ENCODE results near the gene MAPT.

The MAPT gene

DNA sequence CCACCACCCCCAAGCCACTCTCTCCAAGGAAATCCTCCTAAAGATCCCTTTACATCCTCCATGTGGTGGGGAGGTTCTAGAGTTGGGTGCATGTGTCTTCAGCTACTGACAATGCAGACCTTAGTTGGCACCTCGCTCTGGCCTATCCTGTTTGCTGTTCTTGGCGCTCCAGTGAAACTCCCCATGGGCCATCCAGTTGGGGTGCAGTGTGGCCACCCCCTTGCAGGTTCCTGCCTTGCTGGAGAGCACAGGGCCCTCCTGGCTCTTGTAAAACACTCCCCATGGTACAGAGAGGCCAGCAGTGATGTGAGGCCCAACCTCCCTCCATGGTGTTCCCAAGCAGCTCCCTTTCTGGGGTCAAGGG lies 82.0 kb downstream of the MAPT start:
- DNase-seq: no peak

DNA sequence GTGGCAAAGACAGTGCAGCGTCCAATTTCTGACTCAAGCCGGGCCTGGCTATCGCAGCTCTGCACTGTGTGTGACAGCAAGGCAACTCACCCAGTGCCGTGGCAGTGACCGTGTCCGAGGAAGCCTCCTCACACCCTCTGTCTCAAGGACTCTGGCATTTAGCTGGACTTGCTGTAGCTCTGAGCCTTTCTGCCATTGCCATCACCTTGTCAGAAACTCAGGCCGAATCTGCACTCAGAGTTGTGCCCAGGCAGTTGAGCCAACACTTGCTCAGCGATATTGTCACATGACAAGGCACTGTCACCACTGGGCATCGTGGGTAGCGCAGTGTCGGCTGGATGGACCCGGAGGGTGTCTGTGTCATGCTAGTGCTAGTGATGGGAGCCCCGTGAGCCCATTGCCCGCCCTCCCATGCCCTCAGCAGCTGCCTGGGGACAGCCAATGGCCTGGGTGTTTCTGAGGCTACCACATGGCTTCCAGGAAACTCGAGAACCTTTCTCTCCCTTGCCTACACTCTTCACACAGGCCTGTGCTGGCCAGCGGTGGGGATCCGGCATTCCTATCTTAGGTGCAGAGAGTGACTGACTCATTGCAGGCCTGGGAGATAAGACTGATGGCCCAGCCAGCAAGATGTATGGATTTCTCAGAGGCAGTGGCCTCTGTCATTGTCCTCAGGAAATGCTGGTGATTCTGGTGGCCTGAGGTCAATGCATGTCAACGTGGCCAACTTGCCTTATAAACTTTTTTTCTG lies 82.6 kb downstream of the MAPT start:
- DNase-seq: no peak

DNA sequence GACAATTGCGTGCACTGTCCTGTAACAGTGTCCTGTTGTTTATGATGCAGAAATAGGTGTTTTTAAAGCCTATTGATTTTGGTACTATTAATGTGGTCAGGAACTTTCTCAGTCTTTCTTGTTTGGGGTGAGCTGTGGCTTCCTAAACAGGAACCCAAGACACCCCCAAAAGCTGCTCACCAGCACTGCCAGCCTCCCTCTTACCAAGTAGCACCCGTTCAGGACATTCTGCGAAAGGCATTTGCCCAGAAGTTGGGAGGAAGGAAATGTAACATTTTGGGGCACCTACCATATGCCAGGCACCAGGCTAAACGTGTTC lies 83.1 kb downstream of the MAPT start:
- no peak for DNase-seq

DNA sequence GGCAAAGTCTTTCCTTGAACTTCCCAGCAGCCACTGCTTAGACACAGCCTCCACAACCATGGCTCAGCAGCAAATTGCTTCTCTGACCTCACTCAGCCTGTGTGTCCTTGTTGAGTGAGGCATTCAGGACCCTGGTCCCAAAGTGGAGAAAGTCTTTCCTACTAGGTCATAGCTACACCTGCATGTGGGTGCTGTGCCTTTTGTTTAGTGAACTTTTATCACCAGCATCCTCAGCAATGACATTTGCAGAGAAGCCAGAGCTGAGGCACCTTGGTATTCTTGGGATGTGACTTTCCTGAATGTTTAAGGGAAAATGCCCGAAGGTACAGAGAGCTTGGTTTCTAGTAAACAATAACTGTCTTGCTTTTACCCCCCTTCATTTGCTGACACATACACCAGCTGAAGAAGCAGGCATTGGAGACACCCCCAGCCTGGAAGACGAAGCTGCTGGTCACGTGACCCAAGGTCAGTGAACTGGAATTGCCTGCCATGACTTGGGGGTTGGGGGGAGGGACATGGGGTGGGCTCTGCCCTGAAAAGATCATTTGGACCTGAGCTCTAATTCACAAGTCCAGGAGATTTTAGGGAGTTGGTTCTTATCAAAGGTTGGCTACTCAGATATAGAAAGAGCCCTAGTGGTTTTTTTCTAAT lies 83.7 kb downstream of the MAPT start:
- DNase-seq: no peak

DNA sequence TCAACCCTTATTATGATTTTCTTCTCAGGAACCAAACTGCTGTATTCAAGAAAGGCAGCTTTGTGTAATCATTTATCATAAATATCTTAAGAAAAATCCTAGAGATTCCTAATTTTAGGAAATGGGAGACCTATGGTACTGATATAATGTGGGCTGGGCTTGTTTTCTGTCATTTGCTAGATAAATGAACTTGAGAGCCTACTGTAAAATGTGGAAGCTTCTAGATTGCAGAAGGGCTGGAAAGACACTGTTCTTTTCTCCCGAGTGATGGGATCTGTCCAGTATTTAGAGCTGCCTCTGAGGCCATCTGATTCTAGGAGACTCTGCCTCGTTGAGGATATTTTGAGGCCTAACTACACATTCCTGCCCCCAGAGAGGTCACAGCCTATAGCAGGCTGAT lies 84.8 kb downstream of the MAPT start:
- DNase-seq: no peak

DNA sequence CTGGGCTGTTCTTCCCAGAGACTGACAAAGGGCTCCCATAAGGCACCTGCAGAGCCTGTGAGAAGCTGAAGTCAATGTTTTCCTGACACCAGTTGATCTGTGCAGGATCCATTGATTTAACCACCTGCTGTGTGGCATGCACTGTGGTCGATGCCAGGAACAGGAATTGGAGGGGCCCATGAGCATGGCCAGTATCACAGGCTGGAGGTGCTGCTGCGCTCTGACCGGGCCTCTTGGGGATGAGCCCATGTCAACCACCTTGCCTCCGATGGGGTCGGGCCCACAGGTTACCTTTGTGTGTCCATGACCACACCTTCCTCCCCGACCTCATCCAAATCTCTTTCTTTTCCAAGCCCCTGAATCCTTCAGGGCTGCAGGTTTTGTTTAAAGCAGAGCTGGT lies 86.5 kb downstream of the MAPT start:
- no peak for DNase-seq

DNA sequence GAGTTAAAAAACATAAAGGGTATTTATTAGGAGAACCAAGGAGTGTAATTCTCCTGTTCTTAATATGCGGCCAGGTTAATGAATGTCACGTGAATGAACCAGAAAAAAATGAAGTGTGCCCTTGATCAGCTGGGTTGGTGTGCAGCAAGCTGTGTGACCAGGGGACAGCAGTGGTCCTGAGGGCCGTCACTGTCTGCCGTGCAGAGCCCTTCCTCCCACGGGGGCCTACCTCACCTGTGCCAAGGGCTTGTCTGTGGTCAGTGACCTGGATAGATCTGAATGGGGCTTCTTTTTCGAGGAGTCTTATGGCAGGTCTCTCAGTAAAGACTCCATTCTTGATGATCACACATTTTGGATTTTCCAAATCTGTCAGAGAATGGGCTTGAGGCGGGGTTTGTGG lies 87.0 kb downstream of the MAPT start:
- no peak for DNase-seq

DNA sequence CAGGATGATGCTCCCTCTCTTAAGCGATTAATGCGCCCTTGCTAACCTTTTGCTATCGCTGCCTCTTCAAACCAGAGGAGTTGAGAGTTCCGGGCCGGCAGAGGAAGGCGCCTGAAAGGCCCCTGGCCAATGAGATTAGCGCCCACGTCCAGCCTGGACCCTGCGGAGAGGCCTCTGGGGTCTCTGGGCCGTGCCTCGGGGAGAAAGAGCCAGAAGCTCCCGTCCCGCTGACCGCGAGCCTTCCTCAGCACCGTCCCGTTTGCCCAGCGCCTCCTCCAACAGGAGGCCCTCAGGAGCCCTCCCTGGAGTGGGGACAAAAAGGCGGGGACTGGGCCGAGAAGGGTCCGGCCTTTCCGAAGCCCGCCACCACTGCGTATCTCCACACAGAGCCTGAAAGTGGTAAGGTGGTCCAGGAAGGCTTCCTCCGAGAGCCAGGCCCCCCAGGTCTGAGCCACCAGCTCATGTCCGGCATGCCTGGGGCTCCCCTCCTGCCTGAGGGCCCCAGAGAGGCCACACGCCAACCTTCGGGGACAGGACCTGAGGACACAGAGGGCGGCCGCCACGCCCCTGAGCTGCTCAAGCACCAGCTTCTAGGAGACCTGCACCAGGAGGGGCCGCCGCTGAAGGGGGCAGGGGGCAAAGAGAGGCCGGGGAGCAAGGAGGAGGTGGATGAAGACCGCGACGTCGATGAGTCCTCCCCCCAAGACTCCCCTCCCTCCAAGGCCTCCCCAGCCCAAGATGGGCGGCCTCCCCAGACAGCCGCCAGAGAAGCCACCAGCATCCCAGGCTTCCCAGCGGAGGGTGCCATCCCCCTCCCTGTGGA lies 88.6 kb downstream of the MAPT start:
- DNase-seq: no peak

DNA sequence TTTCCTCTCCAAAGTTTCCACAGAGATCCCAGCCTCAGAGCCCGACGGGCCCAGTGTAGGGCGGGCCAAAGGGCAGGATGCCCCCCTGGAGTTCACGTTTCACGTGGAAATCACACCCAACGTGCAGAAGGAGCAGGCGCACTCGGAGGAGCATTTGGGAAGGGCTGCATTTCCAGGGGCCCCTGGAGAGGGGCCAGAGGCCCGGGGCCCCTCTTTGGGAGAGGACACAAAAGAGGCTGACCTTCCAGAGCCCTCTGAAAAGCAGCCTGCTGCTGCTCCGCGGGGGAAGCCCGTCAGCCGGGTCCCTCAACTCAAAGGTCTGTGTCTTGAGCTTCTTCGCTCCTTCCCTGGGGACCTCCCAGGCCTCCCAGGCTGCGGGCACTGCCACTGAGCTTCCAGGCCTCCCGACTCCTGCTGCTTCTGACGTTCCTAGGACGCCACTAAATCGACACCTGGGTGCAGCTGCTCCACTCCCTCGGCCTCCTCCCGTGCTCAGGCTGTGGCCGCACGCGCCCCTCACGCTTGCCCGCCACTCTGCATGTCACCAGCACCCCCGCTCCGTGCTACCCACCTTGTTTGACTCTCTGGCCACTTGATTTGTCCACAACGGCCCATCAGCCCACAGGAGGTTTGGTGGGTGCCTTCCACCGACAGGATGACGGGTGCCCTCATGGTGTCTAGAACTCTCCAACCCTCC lies 89.4 kb downstream of the MAPT start:
- DNase-seq: no peak

DNA sequence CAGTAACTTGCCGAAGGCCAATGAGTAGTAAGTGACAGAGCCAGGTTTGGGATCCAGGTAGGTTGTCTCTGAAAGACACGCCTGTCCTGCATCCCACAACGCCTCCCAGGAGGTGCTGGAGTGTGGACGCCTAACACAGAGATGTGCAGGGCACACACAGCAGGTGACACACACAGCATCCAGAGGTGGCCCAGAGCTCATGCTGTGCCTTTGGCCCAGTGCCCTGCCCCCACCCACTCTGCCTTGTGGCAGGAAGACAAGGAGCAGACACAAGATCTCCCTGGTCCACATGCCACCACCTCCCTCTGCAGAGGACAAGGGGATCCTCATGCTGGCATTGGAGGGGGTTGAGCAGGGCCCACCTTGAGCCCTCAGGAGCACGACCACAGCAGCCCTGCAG lies 90.0 kb downstream of the MAPT start:
- DNase-seq: no peak

DNA sequence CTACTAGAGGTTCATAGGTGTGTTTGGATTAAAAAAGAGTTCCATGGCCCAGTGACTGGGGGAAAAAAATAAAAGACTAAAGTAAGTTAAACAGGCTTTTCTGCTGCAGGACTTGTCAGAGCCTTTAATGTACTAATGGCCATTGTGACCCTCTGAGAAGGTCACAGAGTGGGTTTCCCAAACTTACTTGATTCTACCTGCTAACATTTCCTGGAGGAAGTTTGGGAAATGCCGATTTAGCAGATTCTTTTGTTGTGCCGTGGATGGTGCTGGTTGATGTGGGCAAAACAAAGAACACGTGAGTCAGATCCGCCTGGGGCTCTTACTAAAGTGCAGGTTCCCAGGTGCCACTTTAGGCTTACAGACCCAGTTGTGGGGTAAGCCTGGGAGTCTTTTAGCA lies 91.1 kb downstream of the MAPT start:
- DNase-seq: no peak

DNA sequence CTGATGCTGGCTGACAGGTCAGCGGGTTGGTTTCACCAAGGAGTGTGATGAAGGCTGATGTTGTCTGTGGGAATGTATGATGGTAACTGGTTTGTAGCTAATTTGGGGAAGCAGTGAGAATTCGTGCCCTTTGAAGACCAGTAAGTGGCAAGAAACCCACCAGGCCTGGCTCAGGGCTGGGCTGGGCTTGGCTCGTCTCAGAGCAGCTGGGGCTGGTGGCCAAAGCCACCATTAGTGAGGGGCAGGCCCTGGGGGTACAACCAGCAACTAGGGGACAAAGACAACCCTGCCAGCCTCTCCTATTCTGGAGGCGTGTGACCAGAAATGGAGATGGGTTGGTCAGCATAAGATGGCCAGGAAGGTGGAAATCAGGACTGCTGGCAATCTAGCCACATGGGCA lies 91.7 kb downstream of the MAPT start:
- no peak for DNase-seq

DNA sequence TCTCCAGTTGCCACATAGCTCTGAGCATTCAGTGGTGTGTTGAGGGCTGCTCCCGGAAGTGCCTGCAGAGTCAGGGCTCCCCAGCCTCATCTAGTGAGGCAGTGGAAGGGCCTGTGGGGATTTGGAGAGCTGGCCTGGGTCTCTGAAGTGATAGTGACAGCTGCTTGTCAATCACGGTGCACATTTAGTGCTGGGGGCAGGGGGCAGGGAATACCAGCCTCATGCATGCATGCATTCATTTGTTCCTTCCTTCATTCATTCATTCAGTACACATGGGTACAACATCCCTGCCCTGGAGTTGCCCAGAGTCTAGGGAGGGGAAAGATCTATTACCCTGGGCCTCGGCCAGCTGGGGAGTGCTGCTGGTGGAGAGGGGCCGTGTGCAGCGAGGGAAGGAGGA lies 93.4 kb downstream of the MAPT start:
- no peak for DNase-seq

DNA sequence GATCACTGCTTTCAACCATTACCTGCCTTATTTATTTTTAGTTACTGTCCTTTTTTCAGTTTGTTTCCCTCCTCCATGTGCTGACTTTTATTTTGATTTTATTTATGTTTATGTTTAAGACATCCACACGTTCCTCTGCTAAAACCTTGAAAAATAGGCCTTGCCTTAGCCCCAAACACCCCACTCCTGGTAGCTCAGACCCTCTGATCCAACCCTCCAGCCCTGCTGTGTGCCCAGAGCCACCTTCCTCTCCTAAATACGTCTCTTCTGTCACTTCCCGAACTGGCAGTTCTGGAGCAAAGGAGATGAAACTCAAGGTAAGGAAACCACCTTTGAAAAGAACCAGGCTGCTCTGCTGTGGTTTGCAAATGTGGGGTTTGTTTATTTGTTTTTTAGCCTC lies 95.4 kb downstream of the MAPT start:
- no peak for DNase-seq

DNA sequence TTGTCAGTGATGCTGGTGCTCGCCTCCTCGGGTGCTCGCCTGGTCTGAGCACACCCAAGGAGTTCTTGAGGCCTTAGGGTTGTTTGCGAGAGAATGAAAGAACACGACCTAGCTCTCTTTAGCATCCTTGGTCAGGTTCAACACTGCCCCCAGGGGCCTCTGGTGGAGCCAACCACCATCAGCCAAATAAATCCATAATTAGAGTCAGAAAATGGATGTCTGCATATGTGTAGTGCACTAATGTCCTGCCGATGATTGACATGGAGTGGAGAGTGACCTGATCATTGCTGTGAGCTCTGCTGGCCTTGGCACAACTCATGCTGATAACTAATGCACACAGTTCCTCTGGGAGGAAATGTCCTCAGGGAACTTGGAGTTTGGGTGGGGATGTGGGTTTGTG lies 96.5 kb downstream of the MAPT start:
- no peak for DNase-seq

DNA sequence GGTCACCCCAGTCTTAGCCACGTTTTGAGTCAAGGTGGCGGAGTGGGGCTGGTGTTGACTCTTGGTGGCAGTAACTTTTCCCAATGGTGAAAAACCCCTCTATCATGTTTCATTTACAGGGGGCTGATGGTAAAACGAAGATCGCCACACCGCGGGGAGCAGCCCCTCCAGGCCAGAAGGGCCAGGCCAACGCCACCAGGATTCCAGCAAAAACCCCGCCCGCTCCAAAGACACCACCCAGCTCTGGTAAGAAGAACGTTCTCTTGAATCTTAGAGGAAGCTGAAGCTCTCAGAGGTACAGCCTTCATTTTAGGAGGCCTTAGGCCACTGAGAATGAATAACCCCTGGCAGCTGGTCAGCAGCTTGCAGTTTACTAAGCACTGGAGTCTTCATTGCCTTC lies 97.0 kb downstream of the MAPT start:
- no peak for DNase-seq

DNA sequence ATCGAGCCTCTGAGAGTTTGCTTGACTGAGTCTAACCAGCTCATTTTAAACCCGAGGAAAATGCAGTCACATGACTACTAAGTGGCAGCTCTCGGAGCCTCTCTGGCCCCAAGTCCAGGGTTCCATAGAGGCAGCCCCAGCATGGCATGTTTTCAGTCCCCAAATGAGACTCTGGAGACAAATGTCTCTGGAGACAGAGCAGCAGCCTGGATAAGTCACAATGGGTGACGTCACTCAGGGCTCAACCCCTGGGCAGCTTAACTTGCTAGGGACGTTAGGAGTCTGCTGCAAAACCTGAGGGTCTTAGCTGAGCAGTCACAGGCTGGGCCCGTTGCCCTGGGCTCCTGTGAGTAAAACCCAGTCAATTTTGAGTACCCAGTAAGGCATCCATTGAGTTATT lies 97.8 kb downstream of the MAPT start:
- no peak for DNase-seq

DNA sequence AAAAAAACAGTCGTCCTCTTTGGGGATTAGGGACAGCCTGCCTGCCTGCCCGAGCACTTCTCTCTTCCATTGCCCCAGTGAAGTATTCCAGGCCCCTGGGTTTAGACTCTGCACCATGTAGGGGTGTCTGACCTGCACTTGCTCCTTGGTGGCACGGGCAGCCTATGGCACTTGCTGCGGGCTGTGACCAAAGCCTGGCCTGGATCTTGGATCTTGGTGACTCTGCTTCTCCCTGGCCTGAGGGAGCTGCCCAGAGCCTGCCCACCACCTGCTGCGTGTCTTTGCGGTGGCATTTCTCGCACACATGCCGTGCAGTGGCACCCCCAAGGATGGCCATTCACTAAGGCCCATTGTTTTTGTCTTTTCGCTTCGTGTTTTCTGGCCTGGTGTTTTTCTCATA lies 98.5 kb downstream of the MAPT start:
- no peak for DNase-seq

DNA sequence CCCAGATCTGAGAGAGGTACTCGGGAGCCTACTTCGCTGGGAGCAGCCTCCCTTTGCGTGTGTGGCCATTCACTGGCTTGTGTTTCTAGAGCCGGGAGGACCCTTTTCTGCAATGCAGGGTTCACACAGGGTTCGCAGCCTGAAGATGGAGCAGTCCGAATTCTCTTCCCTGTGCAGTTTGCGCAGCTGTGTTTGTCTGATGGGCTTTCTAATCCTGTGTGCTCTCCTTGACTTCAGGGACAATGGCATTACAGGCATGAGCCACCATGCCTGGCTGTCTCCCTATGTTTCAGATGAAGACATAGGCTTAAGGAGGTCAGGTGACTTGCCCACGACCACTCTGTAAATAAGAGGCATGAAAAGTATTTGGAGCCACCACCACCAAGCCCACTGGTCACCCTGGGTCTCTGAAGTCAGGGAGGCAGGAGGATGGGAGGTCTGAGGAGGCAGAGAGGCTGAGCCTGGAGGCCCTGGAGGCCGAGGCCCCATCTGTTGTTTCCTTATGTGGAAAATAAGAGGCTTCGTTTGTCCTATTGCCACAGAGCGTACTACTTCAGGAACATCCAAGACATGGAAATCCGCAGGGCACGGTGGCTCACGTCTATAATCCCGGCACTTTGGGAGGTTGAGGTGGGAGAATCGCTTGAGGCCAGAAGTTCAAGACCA lies 99.7 kb downstream of the MAPT start:
- DNase-seq: no peak

DNA sequence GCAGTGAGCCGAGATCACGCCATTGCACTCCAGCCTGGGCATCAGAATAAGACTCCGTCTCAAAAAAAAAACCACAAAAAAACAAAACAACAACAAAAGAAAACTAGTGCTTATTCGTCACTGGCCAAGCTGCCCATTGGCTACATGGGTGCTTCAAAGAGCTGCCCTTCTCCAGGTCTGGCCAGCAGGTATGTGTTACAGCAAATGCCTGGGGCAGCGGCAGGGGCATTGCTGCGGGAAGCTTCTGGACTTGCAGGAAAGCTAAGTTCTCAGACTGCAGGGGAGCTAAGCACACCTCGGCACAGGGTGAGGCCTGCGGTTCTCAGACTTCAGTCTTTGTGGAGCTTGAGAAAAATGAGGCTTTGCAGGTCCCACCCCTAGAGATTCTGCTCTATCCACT lies 100.6 kb downstream of the MAPT start:
- no peak for DNase-seq

DNA sequence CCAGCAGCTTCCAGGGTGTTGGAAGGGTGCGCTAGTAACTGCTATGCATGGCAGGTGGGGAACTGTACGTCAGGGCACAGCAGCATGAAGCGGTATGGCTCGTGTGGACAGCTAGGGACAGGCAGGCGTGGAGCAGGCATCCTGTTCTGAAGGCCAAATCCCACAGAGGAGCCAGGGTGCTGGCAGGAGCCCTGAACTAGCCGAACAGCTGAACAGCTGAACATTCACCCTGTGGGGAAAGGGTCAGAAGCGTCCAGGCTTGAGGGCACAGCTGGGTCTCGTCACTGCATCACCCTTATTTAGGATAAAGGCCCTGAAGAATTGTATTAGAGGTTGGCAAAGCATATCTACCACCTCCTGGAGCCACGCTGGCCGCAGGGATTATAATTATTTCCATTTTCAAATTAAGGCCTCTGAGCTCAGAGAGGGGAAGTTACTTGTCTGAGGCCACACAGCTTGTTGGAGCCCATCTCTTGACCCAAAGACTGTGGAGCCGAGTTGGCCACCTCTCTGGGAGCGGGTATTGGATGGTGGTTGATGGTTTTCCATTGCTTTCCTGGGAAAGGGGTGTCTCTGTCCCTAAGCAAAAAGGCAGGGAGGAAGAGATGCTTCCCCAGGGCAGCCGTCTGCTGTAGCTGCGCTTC lies 101.4 kb downstream of the MAPT start:
- DNase-seq: no peak

DNA sequence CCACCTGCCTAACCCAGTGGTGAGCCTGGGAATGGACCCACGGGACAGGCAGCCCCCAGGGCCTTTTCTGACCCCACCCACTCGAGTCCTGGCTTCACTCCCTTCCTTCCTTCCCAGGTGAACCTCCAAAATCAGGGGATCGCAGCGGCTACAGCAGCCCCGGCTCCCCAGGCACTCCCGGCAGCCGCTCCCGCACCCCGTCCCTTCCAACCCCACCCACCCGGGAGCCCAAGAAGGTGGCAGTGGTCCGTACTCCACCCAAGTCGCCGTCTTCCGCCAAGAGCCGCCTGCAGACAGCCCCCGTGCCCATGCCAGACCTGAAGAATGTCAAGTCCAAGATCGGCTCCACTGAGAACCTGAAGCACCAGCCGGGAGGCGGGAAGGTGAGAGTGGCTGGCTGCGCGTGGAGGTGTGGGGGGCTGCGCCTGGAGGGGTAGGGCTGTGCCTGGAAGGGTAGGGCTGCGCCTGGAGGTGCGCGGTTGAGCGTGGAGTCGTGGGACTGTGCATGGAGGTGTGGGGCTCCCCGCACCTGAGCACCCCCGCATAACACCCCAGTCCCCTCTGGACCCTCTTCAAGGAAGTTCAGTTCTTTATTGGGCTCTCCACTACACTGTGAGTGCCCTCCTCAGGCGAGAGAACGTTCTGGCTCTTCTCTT lies 102.1 kb downstream of the MAPT start:
- DNase-seq: no peak
